RCC 7860 (cell line): ENCODE data around the gene PHF5A.
A peak's percentile ranks its signal among the peaks of the same experiment; 100 is the strongest.

ENCODE experiments used
- DNase-seq: peaks from one replicate; pipeline ENCODE4 v3.0.0-alpha.2; 2015; ENCODE audit warnings: low spot score
- FAIRE-seq: peaks from 2 replicates; lab custom pipeline; 2012; peaks lifted over from hg19 to GRCh38; lab: Jason Lieb, UNC

The PHF5A gene, protein sequence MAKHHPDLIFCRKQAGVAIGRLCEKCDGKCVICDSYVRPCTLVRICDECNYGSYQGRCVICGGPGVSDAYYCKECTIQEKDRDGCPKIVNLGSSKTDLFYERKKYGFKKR

DNA sequence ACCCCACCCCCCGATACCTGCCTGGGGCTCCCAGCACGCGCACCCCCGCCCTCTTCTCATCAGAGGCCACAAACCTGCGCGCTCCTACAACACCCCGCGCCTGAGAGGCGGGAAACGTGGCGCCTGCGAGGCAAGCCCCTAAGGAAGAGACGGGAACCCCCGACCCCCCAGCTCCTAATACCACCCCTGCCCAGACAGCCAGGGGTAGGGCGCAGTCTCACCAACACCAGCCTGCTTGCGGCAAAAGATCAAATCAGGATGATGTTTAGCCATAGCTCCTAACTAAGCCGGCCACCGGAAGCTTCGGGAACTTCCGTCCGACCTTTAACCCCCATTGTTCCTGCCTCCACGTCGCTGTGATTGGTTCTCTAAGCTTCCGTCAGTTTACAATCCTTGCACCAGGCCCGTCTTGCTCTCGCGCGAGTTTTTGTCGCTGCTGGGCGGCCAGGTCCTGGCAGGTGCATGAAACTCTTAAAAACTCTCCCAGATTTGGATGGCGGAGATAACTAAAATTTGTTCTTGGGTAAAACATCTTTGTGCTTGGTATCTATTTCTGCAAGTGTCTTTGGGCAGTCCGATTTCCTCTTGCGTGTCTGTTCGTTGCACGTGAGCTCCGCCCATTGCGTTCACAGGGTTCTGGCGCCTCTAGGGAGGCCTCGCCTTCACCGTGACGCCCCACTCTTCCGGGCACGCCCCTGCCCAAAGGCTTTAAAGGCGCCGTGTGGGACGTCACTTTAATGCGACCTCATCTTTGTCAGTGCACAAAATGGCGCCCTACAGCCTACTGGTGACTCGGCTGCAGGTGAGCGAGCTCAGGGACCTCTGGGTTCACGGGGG is at the start of gene PHF5A, which contains the start of gene ACO2:
TSS of gene PHF5A (minus strand) at position 312 of the 837 bp plus-strand sequence. CDS start at position 273, 39 bp downstream.
TSS of gene ACO2 (plus strand) at position 737 of the 837 bp plus-strand sequence. CDS start at position 767, 30 bp downstream.
- peak; percentile 72 for FAIRE-seq
- DNase-seq, result peak; percentile 91

- FAIRE-seq, result no peak
These were observed 49.5 kb upstream of the PHF5A start for GRCh38 chr22:41518048-41518347.

GRCh38 chr22:41517172-41518047 is 48.9 kb upstream of the PHF5A start:
- no peak for FAIRE-seq
- DNase-seq, result peak; percentile 28

More at GRCh38 chr22:41518048-41518347, 49.5 kb upstream of the PHF5A start:
- DNase-seq, result no peak

- DNase-seq, result no peak
- no peak for FAIRE-seq
These were observed 48.0 kb upstream of the PHF5A start for GRCh38 chr22:41516462-41516861.

DNA sequence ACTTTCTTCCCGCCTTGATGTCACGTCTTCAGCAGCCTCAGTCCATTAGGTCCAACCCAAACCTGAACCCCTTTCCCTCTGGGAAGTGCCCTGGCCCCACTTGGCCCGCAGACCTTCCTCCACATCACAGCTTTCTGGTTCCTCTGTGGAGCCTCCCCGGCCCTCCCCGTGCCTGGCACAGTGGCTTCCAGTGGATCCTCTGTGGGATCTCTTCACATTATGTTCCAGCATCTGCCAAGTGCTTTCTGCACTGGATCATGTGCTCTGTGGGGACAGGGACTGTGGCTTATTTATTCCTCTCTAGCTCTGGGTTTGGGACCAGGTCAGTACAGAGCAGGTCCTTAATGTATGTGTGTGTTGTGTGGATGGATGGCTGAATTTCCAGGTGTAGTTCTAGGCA is 44.9 kb upstream of the PHF5A start:
- FAIRE-seq, result no peak
- no peak for DNase-seq

GRCh38 chr22:41512421-41513194 is 44.1 kb upstream of the PHF5A start:
- FAIRE-seq (no peak), DNase-seq (peak; percentile 31)

DNA sequence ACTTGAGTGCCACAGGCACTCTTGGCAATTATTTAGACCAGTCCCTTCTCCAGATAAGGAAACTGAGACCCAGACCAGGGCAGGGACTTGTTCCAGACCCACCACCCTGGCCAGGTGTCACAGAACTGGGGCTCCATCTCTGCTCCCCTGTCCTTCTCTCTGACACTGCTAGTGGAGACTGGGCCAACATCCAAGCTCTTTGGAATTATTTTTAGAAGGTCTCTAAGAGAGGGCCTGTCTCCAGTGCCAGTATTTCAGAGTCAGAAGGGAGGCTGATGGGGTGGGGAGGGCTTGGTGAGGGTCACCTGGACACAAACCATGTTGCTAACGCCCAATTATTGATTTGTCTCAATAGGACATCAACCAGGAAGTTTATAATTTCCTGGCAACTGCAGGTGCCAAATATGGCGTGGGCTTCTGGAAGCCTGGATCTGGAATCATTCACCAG is 43.1 kb upstream of the PHF5A start:
- DNase-seq, result no peak
- no peak for FAIRE-seq

GRCh38 chr22:41508770-41509170 is 40.3 kb upstream of the PHF5A start:
- FAIRE-seq, result no peak

GRCh38 chr22:41507330-41508063 is 39.0 kb upstream of the PHF5A start:
- FAIRE-seq, result no peak
- DNase-seq, result no peak

More at GRCh38 chr22:41508770-41509170, 40.3 kb upstream of the PHF5A start:
- no peak for DNase-seq

DNA sequence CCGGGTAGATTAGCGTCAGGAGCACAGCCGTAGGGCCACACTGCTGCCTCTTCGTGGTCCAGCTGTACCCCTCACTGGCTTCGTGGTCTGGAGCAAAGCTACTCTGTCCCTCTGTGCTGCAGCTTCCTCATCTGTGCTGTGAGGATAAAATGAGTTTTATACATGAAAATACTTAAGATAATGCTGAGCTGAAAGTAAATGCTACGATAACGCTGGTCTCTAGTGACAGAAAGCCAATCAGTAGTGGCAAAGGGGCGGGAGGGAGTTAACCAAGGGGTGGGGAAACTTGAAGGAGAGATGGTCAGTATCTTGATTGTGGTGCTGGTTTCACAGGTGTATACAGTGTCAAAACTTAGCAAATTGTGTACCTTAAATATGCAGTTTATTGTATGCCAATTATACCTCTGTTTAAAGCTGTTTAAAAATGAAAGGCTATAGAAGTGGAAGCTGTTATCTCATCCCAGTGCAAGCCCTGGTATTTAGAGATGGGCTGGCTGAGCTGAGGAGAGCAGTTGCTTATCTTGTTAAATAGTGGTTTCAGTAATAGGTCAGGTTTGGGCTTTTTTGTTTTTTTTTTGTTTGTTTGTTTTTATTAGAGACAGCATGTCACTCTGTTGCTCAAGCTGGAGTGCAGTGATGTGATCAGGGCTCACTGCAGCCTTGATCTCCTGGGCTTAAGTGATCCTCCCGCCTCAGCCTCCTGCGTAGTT is 37.2 kb upstream of the PHF5A start:
- FAIRE-seq (no peak), DNase-seq (no peak)

DNA sequence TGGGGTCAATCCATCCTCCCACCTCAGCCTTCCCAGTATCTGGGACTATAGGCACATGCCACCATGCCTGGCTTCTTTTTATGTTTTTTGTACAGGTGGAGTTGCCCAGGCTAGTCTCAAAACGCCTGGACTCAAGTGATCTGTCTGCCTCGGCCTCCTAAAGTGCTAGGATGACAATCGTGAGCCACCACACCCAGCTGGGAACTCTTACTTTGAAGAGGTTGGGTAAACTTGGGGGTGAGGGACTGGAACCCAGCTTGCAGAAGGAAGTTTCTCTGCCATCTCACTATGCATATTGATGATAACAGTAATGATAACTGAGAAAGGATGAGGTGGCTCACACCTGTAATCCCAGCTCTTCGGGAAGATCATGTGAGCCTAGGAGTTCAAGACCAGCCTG is 36.3 kb upstream of the PHF5A start:
- FAIRE-seq, result no peak
- no peak for DNase-seq

- FAIRE-seq, result no peak
- DNase-seq, result no peak
These were observed 35.9 kb upstream of the PHF5A start for GRCh38 chr22:41504397-41504796.

- no peak for DNase-seq
- FAIRE-seq, result no peak
These were observed 32.7 kb upstream of the PHF5A start for GRCh38 chr22:41501209-41501608.

DNA sequence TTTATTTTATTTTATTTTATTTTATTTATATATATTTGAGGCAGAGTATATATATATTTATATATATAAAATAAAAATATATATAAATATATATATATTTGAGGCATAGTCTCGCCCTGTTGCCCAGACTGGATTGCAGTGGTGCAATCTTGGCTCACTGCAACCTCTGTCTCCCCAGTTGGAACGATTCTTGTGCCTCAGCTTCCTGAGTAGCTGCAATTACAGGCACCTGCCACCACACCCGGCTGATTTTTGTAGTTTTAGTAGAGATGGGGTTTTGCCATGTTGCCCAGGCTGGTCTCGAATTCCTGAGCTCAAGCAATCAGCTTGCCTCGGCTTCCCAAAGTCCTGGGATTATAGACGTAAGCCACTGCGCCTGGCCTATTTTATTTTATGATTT is 31.8 kb upstream of the PHF5A start:
- DNase-seq, result no peak

GRCh38 chr22:41499624-41500280 is 31.3 kb upstream of the PHF5A start:
- DNase-seq (no peak), FAIRE-seq (no peak)

More for the DNA sequence above, 31.8 kb upstream of the PHF5A start:
- no peak for FAIRE-seq

DNA sequence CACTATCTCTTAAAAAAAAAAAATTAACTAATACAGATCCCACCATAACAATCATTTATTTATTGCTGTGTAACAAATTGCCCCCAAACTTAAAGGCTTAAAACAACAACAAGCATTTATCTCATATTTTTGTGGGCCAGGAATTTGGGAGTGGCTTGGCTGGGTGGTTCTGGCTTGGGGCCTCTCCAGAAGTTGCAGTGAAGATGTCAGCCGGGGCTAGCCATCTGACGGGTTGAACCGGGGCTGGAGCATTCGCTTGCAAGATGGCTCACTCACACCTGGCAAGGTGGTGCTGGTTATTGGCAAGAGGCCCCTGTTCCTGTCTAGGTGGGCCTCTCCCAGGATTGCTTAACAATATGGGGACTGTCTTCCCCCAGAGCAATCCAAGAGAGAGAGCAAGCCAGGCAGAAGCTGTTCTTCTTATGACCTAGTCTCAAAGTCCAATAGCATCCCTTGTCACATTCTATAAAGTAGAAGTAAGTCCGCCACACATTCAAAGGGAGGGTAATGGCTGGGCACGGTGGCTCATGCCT is 29.9 kb upstream of the PHF5A start:
- FAIRE-seq, result no peak
- no peak for DNase-seq

- DNase-seq (no peak), FAIRE-seq (no peak)
These were observed 23.0 kb upstream of the PHF5A start for GRCh38 chr22:41491374-41492100.
